T1000 (cell line): ENCODE measurements around the gene WDR70.
"Not testable (repeated sequence)": the region's sequence is repeated elsewhere in the genome, so short reads cannot be mapped to it uniquely, and the experiment has no call there.

ENCODE experiments used
- DNase-seq: peaks from one replicate; lab custom pipeline; 2025; ENCODE audit warnings: mixed read lengths; lab: John Stamatoyannopoulos, UW

Gene WDR70

GRCh38 chr5:37570597-37570996 is 191.5 kb downstream of the WDR70 start:
- DNase-seq = no peak

GRCh38 chr5:37571985-37572384 is 192.9 kb downstream of the WDR70 start:
- no peak for DNase-seq

GRCh38 chr5:37575541-37576489 is 196.7 kb downstream of the WDR70 start:
- DNase-seq = no peak

- DNase-seq = no peak
These were observed 197.4 kb downstream of the WDR70 start for GRCh38 chr5:37576552-37576951.

- no peak for DNase-seq
These were observed 199.1 kb downstream of the WDR70 start for GRCh38 chr5:37578176-37578575.

GRCh38 chr5:37580106-37580505 is 201.0 kb downstream of the WDR70 start:
- no peak for DNase-seq

GRCh38 chr5:37582202-37582601 is 203.1 kb downstream of the WDR70 start:
- no peak for DNase-seq

- DNase-seq = not testable (repeated sequence)
These were observed 214.2 kb downstream of the WDR70 start for GRCh38 chr5:37593292-37593691.

- DNase-seq = not testable (repeated sequence)
These were observed 215.7 kb downstream of the WDR70 start for GRCh38 chr5:37594864-37595263.

GRCh38 chr5:37598733-37599132 is 219.6 kb downstream of the WDR70 start:
- no peak for DNase-seq

- DNase-seq = no peak
These were observed 222.0 kb downstream of the WDR70 start for GRCh38 chr5:37601163-37601562.

- DNase-seq = no peak
These were observed 224.0 kb downstream of the WDR70 start for GRCh38 chr5:37603072-37603471.

- DNase-seq = no peak
These were observed 225.2 kb downstream of the WDR70 start for GRCh38 chr5:37604290-37604689.

- DNase-seq = no peak
These were observed 227.0 kb downstream of the WDR70 start for GRCh38 chr5:37606148-37606547.

GRCh38 chr5:37606632-37607248 is 227.6 kb downstream of the WDR70 start:
- no peak for DNase-seq

GRCh38 chr5:37615184-37615583 is 236.1 kb downstream of the WDR70 start:
- DNase-seq = no peak

- DNase-seq = no peak
These were observed 240.2 kb downstream of the WDR70 start for GRCh38 chr5:37619353-37619752.

GRCh38 chr5:37622354-37622753 is 243.2 kb downstream of the WDR70 start:
- not testable (repeated sequence) for DNase-seq

- no peak for DNase-seq
These were observed 247.1 kb downstream of the WDR70 start for GRCh38 chr5:37626266-37626665.

GRCh38 chr5:37628876-37629275 is 249.8 kb downstream of the WDR70 start:
- DNase-seq = no peak

- no peak for DNase-seq
These were observed 252.8 kb downstream of the WDR70 start for GRCh38 chr5:37631939-37632338.

GRCh38 chr5:37637165-37637845 is 258.2 kb downstream of the WDR70 start:
- DNase-seq = no peak

GRCh38 chr5:37638897-37639296 is 259.8 kb downstream of the WDR70 start:
- DNase-seq = no peak
